Heart right ventricle (tissue), 16 donors: ENCODE data around the gene ABHD18. TPM values are rescaled to one million over a fixed set of nuclear protein-coding genes. Genes with fewer than 3 reads are reported as not detected.
"Not testable (repeated sequence)": the region's sequence is repeated elsewhere in the genome, so short reads cannot be mapped to it uniquely, and the experiment has no call there.

Experiments used
- ATAC-seq, 8 donors: fragments of 200-7000 bp; cut with Tn5 transposase; one replicate each; pipeline ENCODE4 v1.9.1; 2020; ENCODE audit warnings: mild to moderate bottlenecking in 8 of 8, moderate library complexity in 8 of 8, moderate number of reproducible peaks in 1 of 8
- DNase-seq, 2 donors: peaks; one replicate each; pipeline ENCODE4 v3.0.0-alpha.2; 2020
- H3K27ac ChIP-seq, 10 donors: fragments of 200-600 bp; sonication (generic) in 2 of 10; one replicate each; pipeline versions ENCODE4 v1.5.0 to v1.8.0; 2020 to 2022; ENCODE audit warnings: mild to moderate bottlenecking in 3 of 10
- H3K27me3 ChIP-seq, 7 donors: fragments of 200-600 bp; one replicate each; pipeline ENCODE4 v1.8.0; 2021 to 2022; ENCODE audit warnings: mild to moderate bottlenecking in 2 of 7
- H3K36me3 ChIP-seq, 9 donors: fragments of 200-600 bp; sonication (generic) in 1 of 9; one replicate each; pipeline versions ENCODE4 v1.5.0 to v1.8.0; 2020 to 2022; ENCODE audit warnings: mild to moderate bottlenecking in 2 of 9
- H3K4me1 ChIP-seq, 9 donors: fragments of 200-600 bp; sonication (generic) in 1 of 9; one replicate each; pipeline versions ENCODE4 v1.5.0 to v1.8.0; 2020 to 2022; ENCODE audit warnings: mild to moderate bottlenecking in 4 of 9
- H3K4me3 ChIP-seq, 10 donors: fragments of 200-600 bp; sonication (generic) in 2 of 10; one replicate each; pipeline versions ENCODE4 v1.5.0 to v1.8.0; 2020 to 2022; ENCODE audit warnings: mild to moderate bottlenecking in 7 of 10, moderate library complexity in 2 of 10
- H3K9me3 ChIP-seq, 11 donors: fragments of 200-600 bp in 10 of 11; sonication (generic) in 2 of 11; one replicate each; pipeline versions ENCODE4 v1.5.0 to v1.8.0; 2013 to 2022; ENCODE audit warnings: mild to moderate bottlenecking in 2 of 11, control low read depth in 1 of 11, moderate library complexity in 1 of 11
- CTCF ChIP-seq, 9 donors: fragments of 200-600 bp; sonication (generic) in 2 of 9; IDR thresholded peaks; one replicate each; pipeline versions ENCODE4 v1.5.0 to v1.8.0; 2021 to 2022; ENCODE audit warnings: antibody characterized with exemption in 9 of 9, mild to moderate bottlenecking in 5 of 9, moderate library complexity in 1 of 9
- WGBS, 2 donors: extraction: QIAGEN DNeasy Blood & Tissue Kit; methylation state at CpG; one replicate each; pipeline ENCODE4 v1.1.7; 2013; ENCODE audit warnings: inconsistent platforms in 1 of 2; 5-methylcytosine and 5-hydroxymethylcytosine counted together
- intact Hi-C, 10 donors: fragments of 100-400 bp; cut with DNase I; formaldehyde crosslinking; loops; one replicate each; pipeline versions ENCODE4 v1.11.1 to v1.14.2; 2022
- polyA plus RNA-seq, 2 donors: library from polyadenylated mRNA; stranded (reverse); fragments of 200-250 nt; gene quantifications; one replicate each; pipeline ENCODE4 v1.2.3, GENCODE V29; 2013
- total RNA-seq, 10 donors: library from RNA; stranded (reverse); fragmentation: NEBNext Ultra II Directional in 3 of 10; extraction: Animal tissue kit (Norgen Biotek cat#: 25700) in 3 of 10; gene quantifications; one replicate each; pipeline versions ENCODE4 v1.2.1 to v1.2.4, GENCODE V29; 2021 to 2023
- donor health status: Arrhythmogenic right ventricular cardiomyopathy.
- donor health status: ischemic (EF 13 %, LVEDD 7.1; RV severe dilation, severe dysfunction).
- donor health status: healthy with polysubstance abuse.
- donor health status: DM: no; HTN: yes; CAD: no.
- donor health status: DM: no; HTN: no; CAD: no.
- donor health status: ischemic (EF 25% LVEDD 6.9; RV normal size, moderate dysfunction).
- donor health status: ischemic (EF 25% LVEDD 5.7; RV mildly dilated, moderate dysfunction).
- donor health status: healthy.
- donor health status: DM: yes; HTN: yes; CAD: no.
- donor health status: Ischemic cardiomyopathy.
- donor health status: ischemic (EF 35%, LVEDD 5.7; RV mildly dilated, moderate dysfunction).
- donor health status: nonischemic (EF 11% LVEDD 7.7; RV severe dilation, severe dysfunction).
- donor health status: DM: yes; HTN: yes; CAD: no.
- donor health status: PGD.
- donor health status: ischemic (EF 29% LVEDD 5.4; RV normal size, mild dysfunction).
- donor health status: nonischemic (EF 23%, LVEDD 6.1; RV moderate dilation, normal function).

Gene ABHD18
- total and polyA plus RNA-seq, 12 donors: 4.7 to 55.9 (median 18.2) TPM

- ATAC-seq (no peak), DNase-seq (no peak)
- TF ChIP-seq CTCF (IDR thresholded peaks at IDR 0.05): no peak
- Histone ChIP-seq H3K4me3 (no peak overlapping the region), H3K9me3 (no peaks in the 10 kb centered on the region), H3K27me3 (no peaks in the 10 kb centered on the region), H3K36me3 (peaks cover 0 to 92% (median 31%) of the 10 kb centered on the region in 9 donors), H3K4me1 (no peaks in the 10 kb centered on the region), H3K27ac (no peak overlapping the region)
- 93% methylated on average over 3 of the region's 3 CpGs for WGBS, 2 donors
- intact Hi-C loops: no loop called here
These were observed 66.7 kb downstream of the ABHD18 start for GRCh38 chr4:128031756-128032384.

- TF ChIP-seq CTCF (IDR thresholded peaks at IDR 0.05): no peak
- no peak overlapping the region for H3K4me3 ChIP-seq
- intact Hi-C loops: no loop called here
- ATAC-seq (no peak), DNase-seq (no peak)
- no peaks in the 10 kb centered on the region for H3K4me1 ChIP-seq
- no peak overlapping the region for H3K27ac ChIP-seq
- 93 to 96% methylated on average over 1 of the region's 1 CpG for WGBS, 2 donors
- no peaks in the 10 kb centered on the region for H3K27me3 ChIP-seq
- H3K36me3 ChIP-seq: peaks cover 0 to 30% (median 5%) of the 10 kb centered on the region in 9 donors
- no peaks in the 10 kb centered on the region for H3K9me3 ChIP-seq
These were observed 74.4 kb downstream of the ABHD18 start for GRCh38 chr4:128039568-128039967.

GRCh38 chr4:128047019-128047418 lies 81.8 kb downstream of the ABHD18 start:
- H3K36me3 ChIP-seq, H3K4me3 ChIP-seq, ATAC-seq, H3K4me1 ChIP-seq, intact Hi-C loops, H3K27ac ChIP-seq, DNase-seq, H3K9me3 ChIP-seq, H3K27me3 ChIP-seq: not testable (repeated sequence)
- WGBS, 2 donors: 85 to 86% methylated on average over 8 to 9 of the region's 9 CpGs

GRCh38 chr4:128047514-128047913 lies 82.3 kb downstream of the ABHD18 start:
- H3K4me1 ChIP-seq, H3K27me3 ChIP-seq, H3K27ac ChIP-seq, ATAC-seq, DNase-seq, H3K9me3 ChIP-seq, H3K4me3 ChIP-seq, intact Hi-C loops, H3K36me3 ChIP-seq: not testable (repeated sequence)
- 97% methylated on average over 27 to 34 of the region's 34 CpGs for WGBS, 2 donors

GRCh38 chr4:128051229-128051628 lies 86.0 kb downstream of the ABHD18 start:
- H3K4me3 ChIP-seq, DNase-seq, intact Hi-C loops, H3K36me3 ChIP-seq, H3K27ac ChIP-seq, H3K9me3 ChIP-seq, H3K27me3 ChIP-seq, ATAC-seq, H3K4me1 ChIP-seq: not testable (repeated sequence)
- 80 to 82% methylated on average over 10 of the region's 10 CpGs for WGBS, 2 donors

GRCh38 chr4:128054907-128055306 lies 89.7 kb downstream of the ABHD18 start:
- H3K4me1 ChIP-seq, ATAC-seq, intact Hi-C loops, H3K27ac ChIP-seq, DNase-seq, H3K27me3 ChIP-seq, H3K36me3 ChIP-seq, H3K4me3 ChIP-seq, H3K9me3 ChIP-seq: not testable (repeated sequence)
- 90 to 92% methylated on average over 9 of the region's 9 CpGs for WGBS, 2 donors

GRCh38 chr4:128055441-128056206 lies 90.4 kb downstream of the ABHD18 start:
- H3K27ac ChIP-seq, H3K4me3 ChIP-seq, ATAC-seq, H3K27me3 ChIP-seq, H3K4me1 ChIP-seq, H3K9me3 ChIP-seq, H3K36me3 ChIP-seq, intact Hi-C loops, DNase-seq: not testable (repeated sequence)
- WGBS, 2 donors: 93 to 94% methylated on average over 10 of the region's 10 CpGs
